Cerebellar nuclear complex (tissue), 1 donor: ENCODE data around the gene PDLIM5.
"Not testable (repeated sequence)": the region's sequence is repeated elsewhere in the genome, so short reads cannot be mapped to it uniquely, and the experiment has no call there.

ENCODE experiments used
- DNase-seq, 2 experiments: peaks; one replicate each; lab custom pipeline; 2025; lab: John Stamatoyannopoulos, UW

Gene PDLIM5

GRCh38 chr4:94528792-94529451, 77.2 kb downstream of the PDLIM5 start:
- DNase-seq = no peak

- DNase-seq = no peak
These were observed 78.3 kb downstream of the PDLIM5 start for GRCh38 chr4:94530073-94530472.

GRCh38 chr4:94531991-94532789, 80.4 kb downstream of the PDLIM5 start:
- DNase-seq = no peak

- DNase-seq = no peak
These were observed 81.9 kb downstream of the PDLIM5 start for GRCh38 chr4:94533405-94534223.

DNA sequence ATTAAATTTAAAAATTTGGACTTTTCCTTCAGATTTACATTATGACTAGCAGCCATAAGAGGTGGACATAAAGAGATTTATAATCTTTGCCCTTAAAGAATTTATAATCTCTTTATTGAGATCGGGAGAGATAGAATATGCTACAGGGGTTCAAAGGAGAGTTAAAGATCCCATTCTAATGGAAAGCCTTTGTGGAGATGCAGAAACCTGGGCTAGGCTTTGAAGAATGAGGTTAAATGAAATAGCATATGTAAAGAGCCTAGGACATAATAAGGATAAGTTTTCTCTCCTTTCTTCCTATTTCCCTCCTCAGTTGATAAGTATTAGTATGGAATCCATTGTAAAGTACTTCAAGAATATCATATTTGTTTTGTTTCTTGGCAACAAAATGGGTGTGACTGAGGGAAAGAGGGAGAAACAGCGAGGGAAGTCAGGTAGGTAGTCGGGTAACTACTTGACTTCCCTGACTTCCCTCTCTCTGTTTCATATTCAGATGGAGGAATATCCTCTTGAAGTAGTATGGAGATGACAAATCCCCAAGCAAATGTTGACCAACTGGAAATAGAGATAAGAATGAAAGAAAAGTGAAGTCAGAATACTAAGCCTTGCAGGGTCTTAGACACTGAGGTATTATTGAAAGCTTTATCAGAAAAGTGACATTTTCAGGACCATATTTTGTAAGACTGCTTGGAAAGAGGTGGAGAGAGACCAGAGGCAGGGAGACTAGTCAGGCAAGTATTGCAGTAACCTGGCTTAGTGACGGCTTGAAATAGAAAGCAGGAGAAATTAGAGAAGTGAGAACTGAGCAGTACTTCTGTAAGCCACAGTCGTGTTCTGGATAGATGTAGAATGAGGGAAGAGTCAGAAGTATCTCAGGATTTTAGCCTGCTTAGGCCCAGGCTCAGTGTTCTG, 82.9 kb downstream of the PDLIM5 start:
- DNase-seq = no peak

GRCh38 chr4:94536049-94536448, 84.3 kb downstream of the PDLIM5 start:
- DNase-seq = no peak

DNA sequence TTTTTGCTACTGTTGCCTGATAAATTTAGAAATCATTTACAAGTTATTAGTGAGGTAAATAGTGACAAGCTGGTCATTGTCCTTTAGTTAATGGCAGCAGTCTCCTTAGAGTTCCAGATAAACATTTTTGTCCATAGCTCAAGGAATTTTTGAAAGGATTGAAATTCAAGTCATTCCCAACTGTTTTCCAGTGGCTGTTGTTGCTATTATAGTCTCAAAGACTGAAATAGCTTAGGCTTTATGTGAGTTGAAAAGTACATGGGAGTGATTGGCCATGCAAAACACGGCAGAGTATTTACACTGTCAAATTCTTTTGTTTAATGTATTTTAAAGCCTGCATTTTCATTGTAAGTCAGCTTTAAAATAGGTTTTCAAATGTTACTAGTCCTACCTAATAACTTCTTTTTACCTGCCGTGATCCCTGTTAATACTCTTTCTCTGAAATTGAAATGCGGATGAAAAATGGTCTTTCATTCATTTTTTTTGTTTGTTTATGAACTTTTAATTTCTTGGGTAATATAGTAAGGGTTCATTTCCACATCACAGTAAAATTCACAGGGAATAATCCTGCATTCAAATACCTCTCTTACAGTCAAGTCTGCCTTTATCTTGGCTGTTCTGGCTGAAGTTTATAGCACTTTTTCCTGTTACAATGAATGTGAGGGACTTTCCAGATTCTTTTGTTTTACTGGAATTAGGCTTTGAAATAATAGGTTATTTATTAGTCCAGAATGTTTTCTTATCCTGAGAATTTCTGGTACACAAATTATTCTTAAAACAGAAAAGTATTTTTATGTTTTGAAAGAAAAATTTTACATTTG, 85.1 kb downstream of the PDLIM5 start:
- DNase-seq = no peak

- DNase-seq = no peak
These were observed 86.3 kb downstream of the PDLIM5 start for GRCh38 chr4:94537921-94538628.

DNA sequence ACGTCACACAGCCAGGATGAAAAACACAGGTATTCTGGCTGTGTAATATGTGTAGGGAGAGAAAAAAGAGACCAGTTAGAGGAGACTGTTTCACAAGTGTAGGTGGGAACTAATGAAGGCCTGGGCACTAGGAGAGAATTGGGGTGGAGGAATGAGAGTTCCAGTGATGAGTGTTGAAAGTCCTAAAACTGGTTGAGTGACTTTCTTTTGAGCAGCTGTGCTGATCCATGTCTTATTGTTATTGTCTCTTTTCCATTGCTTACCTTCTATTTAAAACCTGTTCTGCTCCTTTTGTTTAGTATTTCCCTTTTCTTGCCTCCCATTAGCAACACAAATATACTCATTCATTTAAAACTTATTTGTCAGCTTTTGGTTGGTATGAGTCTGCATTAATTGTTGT, 88.7 kb downstream of the PDLIM5 start:
- DNase-seq = no peak

GRCh38 chr4:94544811-94545210, 93.1 kb downstream of the PDLIM5 start:
- no peak for DNase-seq

DNA sequence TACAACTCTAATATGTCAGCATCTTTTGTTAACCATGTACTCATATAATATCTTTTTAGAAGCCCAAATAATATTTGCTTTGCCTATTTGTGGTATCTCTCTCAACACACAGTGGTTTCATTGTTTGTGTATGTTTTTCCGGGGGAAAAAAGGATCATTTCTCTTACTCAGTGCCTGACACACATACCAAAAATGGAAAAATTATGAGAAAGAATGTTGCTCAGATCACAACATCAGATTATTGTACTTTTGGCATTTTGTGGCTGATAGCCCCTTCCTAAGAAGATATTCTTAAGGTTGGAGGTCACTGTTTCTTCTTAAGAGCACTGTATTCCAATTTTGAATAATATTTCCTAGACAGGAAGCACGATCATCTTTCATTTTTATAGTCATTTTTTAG, 93.6 kb downstream of the PDLIM5 start:
- DNase-seq = no peak

DNA sequence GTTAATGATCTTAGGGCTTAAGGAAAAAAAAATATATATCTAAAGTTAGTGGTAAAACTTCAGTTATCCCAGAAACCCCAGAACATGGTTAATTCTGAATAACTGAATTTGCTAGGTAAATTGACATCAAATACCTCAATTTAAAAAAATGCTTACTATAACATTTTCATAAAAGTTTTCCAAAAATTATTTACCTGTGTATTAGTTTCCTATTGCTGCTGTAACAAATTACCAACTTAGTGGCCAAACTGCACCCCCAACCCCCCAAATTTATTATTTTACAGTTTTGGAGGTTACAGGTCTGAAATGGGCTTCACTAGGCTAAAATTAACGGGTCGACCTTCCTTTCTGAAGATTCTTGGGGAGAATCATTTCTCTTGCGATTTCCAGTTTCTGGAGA, 95.2 kb downstream of the PDLIM5 start:
- no peak for DNase-seq

DNA sequence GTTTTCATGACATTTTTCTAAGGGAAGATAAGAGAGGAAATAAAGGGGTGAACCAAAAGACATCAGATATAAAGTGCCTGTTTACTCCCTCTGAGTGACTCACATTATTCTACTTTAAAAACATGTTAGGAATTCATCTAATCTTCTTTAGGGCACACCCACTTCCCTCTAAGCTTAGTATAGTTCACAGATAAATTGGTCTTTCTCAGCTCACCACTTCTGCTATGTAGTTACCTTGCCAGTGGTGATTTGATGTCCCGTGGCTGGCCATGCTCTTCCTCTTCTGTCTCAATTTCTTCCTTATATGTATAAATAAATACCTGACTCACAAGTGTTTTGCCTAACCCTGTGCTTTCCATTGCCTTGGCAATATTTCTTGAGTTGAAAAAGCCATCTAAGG, 96.8 kb downstream of the PDLIM5 start:
- no peak for DNase-seq

DNA sequence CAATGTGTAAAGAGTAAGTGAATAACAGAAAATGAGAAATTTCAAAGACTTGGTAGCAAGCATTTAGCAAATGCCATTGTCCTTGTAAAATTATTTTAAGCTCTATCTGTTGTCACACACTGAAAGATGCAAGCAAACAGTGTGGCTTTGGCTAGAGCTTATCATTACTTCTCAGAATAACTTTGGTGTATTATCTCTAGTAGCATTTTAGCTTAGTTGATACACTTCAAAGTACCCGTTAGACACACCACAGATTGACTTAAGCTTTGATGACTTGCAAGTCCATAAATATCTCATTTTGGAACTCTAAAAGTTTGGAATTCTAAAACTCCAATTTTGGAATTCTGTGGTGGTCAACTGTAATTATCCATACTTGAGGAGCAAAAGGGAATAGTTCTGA, 98.6 kb downstream of the PDLIM5 start:
- no peak for DNase-seq

DNA sequence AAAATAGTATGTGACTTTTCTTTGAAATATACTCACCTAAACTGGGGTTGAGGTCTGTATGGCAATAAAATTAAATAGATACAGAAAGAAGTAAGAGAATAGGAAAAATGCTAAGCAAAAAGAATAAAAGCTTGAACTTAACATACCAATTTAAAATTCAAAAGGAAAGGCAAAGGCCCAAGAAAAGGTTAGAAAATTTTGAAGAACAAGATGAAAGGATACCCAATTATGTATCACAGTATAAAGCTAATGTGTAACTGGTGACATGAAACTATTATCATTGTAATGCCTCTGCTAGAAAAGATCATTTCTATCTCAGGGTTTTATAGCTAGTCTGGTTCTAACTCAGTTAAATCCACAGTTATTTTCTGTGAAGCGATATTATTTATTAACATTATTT, 99.1 kb downstream of the PDLIM5 start:
- DNase-seq = no peak

DNA sequence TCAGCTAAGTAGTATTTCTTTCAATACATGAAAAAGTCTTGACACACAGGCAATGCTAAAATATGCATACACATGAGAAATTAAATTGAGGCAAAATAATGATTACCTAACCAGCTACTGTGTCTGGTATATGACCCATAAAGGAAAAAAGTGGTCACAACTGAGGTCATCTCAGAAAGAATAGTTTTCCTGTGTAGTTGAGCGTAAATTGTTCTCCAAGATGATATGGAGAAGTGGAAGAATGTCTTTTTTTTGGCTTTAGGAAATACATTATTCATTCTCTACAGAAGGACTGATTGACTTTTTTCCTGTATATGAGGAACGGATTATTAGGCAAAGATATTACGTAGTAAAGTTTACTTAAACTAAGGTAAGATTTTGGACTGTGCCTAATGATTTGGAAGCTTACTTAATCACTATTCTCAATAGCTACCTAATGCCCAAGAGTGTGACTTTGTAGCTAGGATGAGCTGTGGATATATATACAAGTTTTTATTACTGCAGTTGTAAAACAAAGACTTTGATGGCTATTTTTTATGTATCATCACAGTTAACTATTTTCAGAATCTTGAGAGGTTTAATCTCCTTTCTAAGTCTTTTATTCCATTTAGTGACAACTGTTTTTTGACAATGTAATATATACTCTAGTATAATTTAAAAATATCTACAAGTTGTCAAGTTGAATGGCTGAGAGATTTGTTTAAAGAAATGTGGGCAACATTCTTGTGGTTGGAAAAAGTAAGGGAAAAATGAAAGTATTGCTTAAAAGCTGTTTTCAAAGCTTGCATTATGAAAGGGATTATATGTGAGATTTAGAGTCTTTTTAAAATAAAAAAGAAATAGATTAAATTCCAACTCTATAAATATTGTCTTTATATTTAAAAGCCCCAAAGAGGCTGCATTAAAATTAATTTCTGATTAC, 100.2 kb downstream of the PDLIM5 start:
- DNase-seq = no peak

- not testable (repeated sequence) for DNase-seq
These were observed 104.3 kb downstream of the PDLIM5 start for GRCh38 chr4:94556047-94556446.

DNA sequence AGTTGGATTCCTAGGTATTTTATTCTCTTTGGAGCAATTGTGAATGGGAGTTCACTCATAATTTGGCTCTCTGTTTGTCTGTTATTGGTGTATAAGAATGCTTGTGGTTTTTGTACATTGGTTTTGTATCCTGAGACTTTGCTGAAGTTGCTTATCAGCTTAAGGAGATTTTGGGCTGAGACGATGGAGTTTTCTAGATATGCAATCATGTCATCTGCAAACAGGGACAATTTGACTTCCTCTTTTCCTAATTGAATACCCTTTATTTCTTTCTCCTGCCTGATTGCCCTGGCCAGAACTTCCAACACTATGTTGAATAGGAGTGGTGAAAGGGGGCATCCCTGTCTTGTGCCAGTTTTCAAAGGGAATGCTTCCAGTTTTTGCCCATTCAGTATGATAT, 105.9 kb downstream of the PDLIM5 start:
- not testable (repeated sequence) for DNase-seq

DNA sequence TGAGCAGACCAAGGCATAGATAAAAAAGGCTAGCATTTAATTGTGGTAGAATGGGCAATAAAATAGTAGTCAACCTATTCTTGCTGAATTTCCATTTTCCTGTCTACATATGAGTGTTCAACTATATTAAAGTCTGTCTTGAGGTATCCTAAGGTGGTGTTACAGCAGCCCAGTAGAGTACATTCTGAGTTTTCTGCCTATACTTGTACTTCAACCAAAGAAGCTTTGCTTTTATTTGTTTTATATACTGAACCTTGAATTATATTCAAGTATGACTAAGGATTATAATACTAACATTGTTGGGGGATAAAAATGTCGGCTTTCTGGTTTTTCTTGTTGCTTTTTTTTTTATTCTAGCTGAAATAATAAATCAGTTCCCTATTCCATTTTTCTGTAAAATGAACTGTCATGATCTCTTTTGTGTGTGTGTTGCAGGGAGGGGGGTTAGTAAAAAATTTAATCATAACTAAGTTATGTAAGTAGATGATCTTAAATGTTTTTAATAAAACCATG, 106.7 kb downstream of the PDLIM5 start:
- no peak for DNase-seq
